Measurements from ENCODE around the gene SPEM3. TPM values are rescaled to one million over a fixed set of nuclear protein-coding genes. Genes with fewer than 3 reads are reported as not detected.
"Not testable (repeated sequence)": the region's sequence is repeated elsewhere in the genome, so short reads cannot be mapped to it uniquely, and the experiment has no call there.

SPEM3 gene
- total and polyA plus RNA-seq, 2 donors (not counting 3 experiments of a cell fraction or from before 2014, with no cell fraction given) = not detected

DNA sequence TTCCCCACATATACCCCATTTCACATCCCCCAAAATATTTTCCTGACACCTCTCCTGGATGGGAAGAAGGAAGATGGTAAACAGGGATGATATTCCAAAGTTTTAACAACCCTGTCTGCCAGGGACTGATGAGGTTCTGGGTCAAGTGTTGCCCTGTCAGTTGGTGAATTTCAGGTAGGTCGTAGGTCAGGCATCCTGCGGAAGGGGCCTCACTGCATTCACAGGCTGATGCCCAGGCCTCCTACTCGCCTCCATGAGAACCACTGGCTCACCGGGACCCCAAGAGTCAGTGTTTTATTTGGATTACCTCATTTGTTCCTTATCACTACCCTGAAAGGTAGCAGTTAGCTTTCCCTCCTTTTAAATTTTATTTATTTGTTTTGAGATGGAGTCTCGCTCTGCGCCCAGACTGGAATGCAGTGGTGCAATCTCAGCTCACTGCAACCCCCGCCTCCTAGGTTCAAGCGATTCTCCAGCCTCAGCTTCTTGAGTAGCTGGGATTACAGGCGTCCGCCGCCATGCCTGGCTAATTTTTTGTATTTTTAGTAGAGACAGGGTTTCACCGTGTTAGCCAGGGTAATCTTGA, 40.2 kb downstream of the SPEM3 start:
- Histone ChIP-seq H3K79me2 (ENCODE audit: control insufficient read depth, insufficient read depth, low read length) (peaks cover 27% of the 10 kb centered on the region), H2AFZ (ENCODE audit: low read depth, low read length) (no peak overlapping the region), H3K27me3 (ENCODE audit: control insufficient read depth in 2 of 2, insufficient read depth in 2 of 2, low read length in 2 of 2) (no peaks in the 10 kb centered on the region), H3K9me3 (replicated peaks; ENCODE audit: control insufficient read depth, insufficient read depth, low read length) (no peaks in the 10 kb centered on the region), H3K9me1 (replicated peaks; ENCODE audit: control insufficient read depth, extremely low read depth, insufficient read depth, low read length) (no peaks in the 10 kb centered on the region), H3K9ac (replicated peaks; ENCODE audit: extremely low read depth, insufficient read depth, low read length) (no peak overlapping the region), H3K36me3 (ENCODE audit: control insufficient read depth in 2 of 2, extremely low read depth in 1 of 2, insufficient read depth in 2 of 2, low read length in 2 of 2) (peaks cover 0 to 6% of the 10 kb centered on the region in 2 experiments), H3K4me3 (replicated peaks in 1 of 3; ENCODE audit: insufficient read depth in 1 of 3, low read depth in 1 of 3, low read length in 3 of 3) (no peak overlapping the region), H3K27ac (ENCODE audit: insufficient read depth, low read depth, low read length) (no peak overlapping the region), H4K20me1 (replicated peaks; ENCODE audit: control insufficient read depth, extremely low read depth, insufficient read depth, low read length) (no peaks in the 10 kb centered on the region), H3K4me1 (ENCODE audit: control insufficient read depth, extremely low read depth, insufficient read depth, low read length) (no peaks in the 10 kb centered on the region), H3K4me2 (ENCODE audit: insufficient read depth, low read length) (no peak overlapping the region)
- no TSS peak for BruUV-seq (replicated peaks)
- intact Hi-C loops (cut with micrococcal nuclease) (no loop called here), dilution Hi-C loops (cut with MboI; ENCODE audit: extremely low pct_ligation_motif_present, low sequenced_read_pairs) (no loop called here)
- CTCF ChIA-PET = interaction anchor here (1.1 to 1.5 kb wide), 2 partner anchors 9 to 92 kb away, joined by 3 to 4 read pairs; no protein-coding TSS in a partner anchor
- DNase-seq (ENCODE audit: low read depth, low spot score) (no peak), FAIRE-seq (no peak)
- no peak for TF ChIP-seq GATA2 (IDR thresholded peaks at IDR 0.05; ENCODE audit: insufficient read depth, insufficient read length, low read depth, low read length)
- no peak for TF ChIP-seq JUN (IDR thresholded peaks at IDR 0.05; ENCODE audit: borderline replicate concordance, insufficient read depth, insufficient read length, low read depth)
- POLR2A ChIA-PET = no interaction called here

DNA sequence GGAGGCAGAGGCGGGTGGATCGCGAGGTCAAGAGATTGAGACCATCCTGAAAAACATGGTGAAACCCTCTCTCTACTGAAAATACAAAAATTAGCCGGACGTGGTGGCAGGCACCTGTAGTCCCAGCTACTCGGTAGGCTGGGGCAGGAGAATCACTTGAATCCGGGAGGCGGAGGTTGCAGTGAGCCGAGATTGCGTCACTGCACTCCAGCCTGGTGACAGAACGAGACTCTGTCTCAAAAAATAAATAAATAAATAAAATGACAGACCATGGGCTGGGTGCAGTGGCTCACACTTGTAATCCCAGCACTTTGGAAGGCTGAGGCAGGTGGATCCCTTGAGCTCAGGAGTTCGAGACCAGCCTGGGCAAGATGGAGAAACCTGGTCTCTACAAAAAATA, 41.2 kb downstream of the SPEM3 start:
- H2AFZ ChIP-seq (ENCODE audit: low read depth, low read length); H3K36me3 ChIP-seq (ENCODE audit: control insufficient read depth in 2 of 2, extremely low read depth in 1 of 2, insufficient read depth in 2 of 2, low read length in 2 of 2); H3K4me2 ChIP-seq (ENCODE audit: insufficient read depth, low read length); H3K27ac ChIP-seq (ENCODE audit: insufficient read depth, low read depth, low read length); H3K9me1 ChIP-seq (replicated peaks; ENCODE audit: control insufficient read depth, extremely low read depth, insufficient read depth, low read length); FAIRE-seq; H3K9ac ChIP-seq (replicated peaks; ENCODE audit: extremely low read depth, insufficient read depth, low read length); H3K27me3 ChIP-seq (ENCODE audit: control insufficient read depth in 2 of 2, insufficient read depth in 2 of 2, low read length in 2 of 2); BruUV-seq (replicated peaks); H3K4me3 ChIP-seq (replicated peaks in 1 of 3; ENCODE audit: insufficient read depth in 1 of 3, low read depth in 1 of 3, low read length in 3 of 3); H3K4me1 ChIP-seq (ENCODE audit: control insufficient read depth, extremely low read depth, insufficient read depth, low read length); CTCF ChIA-PET; DNase-seq (ENCODE audit: low read depth, low spot score); H4K20me1 ChIP-seq (replicated peaks; ENCODE audit: control insufficient read depth, extremely low read depth, insufficient read depth, low read length); intact Hi-C loops (cut with micrococcal nuclease); H3K9me3 ChIP-seq (replicated peaks; ENCODE audit: control insufficient read depth, insufficient read depth, low read length); dilution Hi-C loops (cut with MboI; ENCODE audit: extremely low pct_ligation_motif_present, low sequenced_read_pairs): not testable (repeated sequence)
- peaks cover 36% of the 10 kb centered on the region for H3K79me2 ChIP-seq (ENCODE audit: control insufficient read depth, insufficient read depth, low read length)
- POLR2A ChIA-PET = interaction anchor here (0.7 to 1.6 kb wide), 2 partner anchors 14 to 34 kb away, joined by 3 to 4 read pairs; partner anchors contain the start of genes POLR2A and TMEM102

DNA sequence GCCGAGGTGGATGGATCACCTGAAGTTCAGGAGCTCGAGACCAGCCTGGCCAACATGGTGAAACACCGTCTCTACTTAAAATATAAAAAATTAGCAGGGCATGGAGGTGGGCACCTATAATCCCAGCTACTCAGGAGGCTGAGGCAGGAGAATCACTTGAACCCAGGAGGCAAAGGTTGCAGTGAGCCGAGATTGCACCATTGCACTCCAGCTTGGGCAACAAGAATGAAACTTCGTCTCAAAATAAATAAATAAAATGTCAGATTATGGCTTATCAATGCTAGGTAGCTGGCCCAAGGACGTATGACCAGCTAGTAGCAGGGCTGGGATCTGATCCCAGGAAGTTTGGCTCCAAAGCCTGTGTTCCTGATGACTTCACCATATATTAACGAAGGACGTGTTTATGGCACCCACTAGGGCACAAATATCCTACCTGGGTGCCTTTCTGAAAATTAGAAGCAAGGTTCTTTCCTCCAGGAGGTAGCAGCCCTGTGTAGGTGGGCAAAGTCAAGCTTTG, 41.9 kb downstream of the SPEM3 start:
- H3K27me3 ChIP-seq (ENCODE audit: control insufficient read depth in 2 of 2, insufficient read depth in 2 of 2, low read length in 2 of 2); H3K4me2 ChIP-seq (ENCODE audit: insufficient read depth, low read length); H3K9ac ChIP-seq (replicated peaks; ENCODE audit: extremely low read depth, insufficient read depth, low read length); H3K4me3 ChIP-seq (replicated peaks in 1 of 3; ENCODE audit: insufficient read depth in 1 of 3, low read depth in 1 of 3, low read length in 3 of 3); DNase-seq (ENCODE audit: low read depth, low spot score); FAIRE-seq; H3K36me3 ChIP-seq (ENCODE audit: control insufficient read depth in 2 of 2, extremely low read depth in 1 of 2, insufficient read depth in 2 of 2, low read length in 2 of 2); H3K9me3 ChIP-seq (replicated peaks; ENCODE audit: control insufficient read depth, insufficient read depth, low read length); H3K27ac ChIP-seq (ENCODE audit: insufficient read depth, low read depth, low read length); H2AFZ ChIP-seq (ENCODE audit: low read depth, low read length); H3K4me1 ChIP-seq (ENCODE audit: control insufficient read depth, extremely low read depth, insufficient read depth, low read length); dilution Hi-C loops (cut with MboI; ENCODE audit: extremely low pct_ligation_motif_present, low sequenced_read_pairs); intact Hi-C loops (cut with micrococcal nuclease); H4K20me1 ChIP-seq (replicated peaks; ENCODE audit: control insufficient read depth, extremely low read depth, insufficient read depth, low read length); H3K9me1 ChIP-seq (replicated peaks; ENCODE audit: control insufficient read depth, extremely low read depth, insufficient read depth, low read length); BruUV-seq (replicated peaks): not testable (repeated sequence)
- peaks cover 42% of the 10 kb centered on the region for H3K79me2 ChIP-seq (ENCODE audit: control insufficient read depth, insufficient read depth, low read length)
- ChIA-PET CTCF (interaction anchor here (1.2 kb wide), 1 partner anchor 31 kb away, joined by 3 read pairs; the partner anchor contains the start of gene FGF11), POLR2A (interaction anchor here (0.7 to 1.6 kb wide), 2 partner anchors 14 to 35 kb away, joined by 3 to 4 read pairs; partner anchors contain the start of genes POLR2A and TMEM102)

All from endothelial cell of umbilical vein (primary cell).